ENCODE measurements around the gene HS6ST1.
"Not testable (repeated sequence)": the region's sequence is repeated elsewhere in the genome, so short reads cannot be mapped to it uniquely, and the experiment has no call there.

HS6ST1 gene

DNA sequence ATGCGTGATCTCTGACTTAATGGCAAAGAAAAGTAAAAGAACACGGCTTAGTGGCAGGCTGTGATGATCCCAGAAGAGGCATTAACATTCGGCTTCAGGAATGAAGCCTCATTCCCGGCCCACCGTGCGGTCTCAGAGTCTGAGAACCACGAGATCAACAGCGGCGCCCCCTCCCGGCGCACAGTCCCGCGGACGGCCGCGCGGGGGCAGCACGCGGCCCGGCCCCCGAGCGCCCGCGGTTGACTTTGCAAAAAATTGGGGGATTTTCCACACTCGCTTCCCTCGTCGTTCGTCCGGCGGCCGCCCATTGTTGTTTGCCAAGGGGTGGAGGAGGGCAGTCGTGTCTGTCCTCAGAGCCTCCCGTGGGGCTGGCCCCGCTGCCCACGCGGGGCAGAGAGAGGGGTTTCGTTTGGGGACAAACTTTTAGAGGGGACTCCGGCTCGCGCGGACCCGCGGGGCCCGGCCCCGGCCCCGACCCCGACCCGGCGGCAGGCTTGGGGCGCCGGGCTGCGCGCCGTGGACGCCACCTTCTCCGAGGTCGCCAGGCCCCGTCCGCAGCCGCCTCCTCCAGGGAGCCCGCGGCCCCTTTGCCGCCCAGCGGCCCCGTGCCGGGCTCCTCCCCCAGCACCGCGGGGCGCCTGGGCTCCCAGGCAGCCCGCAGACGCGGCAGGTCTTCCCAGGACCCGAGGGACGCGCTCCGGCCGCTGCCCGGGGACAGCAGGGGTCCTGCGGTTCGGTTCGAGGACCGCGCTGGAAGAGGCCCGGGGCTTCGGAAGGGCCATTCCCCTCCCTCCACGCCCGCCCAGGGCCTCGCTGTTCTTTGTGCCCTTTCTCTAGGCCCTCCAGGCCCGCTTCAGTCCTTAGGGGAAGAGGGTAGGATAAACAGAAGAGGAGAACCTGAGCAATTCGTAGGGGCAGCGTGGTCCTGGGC is 3.4 kb upstream of the HS6ST1 start:
- peak; percentile 81 for DNase-seq

DNA sequence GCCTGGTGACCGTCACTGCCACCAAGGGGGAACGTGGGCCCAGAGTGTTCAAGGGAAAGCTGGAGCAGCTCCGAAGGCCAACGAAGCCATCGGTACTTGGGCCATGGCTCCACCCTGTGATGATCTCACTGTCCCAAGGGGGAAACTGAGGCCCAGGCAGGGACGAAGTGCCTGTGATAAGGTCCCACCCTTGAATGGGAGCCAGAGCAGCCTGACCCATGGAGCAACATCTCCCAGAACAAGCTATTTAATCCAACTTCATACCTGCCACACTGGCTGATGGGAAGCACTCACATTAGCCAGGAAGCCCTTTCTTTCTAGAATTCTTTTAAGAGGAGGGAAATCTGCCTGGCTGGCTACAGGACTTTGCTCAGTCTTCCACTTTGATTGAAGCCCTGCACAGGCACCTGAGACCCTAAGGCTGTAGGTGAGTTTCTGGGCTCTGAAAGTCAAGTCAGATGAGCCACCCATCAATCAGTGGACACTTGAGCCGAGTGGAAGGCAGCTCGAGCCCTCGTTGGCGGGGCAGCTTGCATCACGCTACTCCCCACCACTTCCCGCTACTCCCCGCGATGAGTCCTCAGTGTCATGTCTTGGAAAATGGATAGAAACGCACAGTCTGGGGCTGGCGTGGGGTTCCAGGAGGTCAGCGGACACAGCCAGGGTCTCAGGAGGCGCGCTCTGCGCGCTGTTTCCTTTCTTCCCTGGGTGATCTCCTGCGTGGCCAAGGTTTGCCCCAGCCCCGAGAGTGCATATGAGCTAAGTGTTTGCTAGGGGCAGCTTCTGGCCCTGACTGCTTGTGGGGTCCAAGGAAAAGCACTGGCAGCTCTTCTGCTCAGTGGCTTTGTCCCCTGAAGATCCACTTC is 2.5 kb upstream of the HS6ST1 start:
- DNase-seq: no peak

DNA sequence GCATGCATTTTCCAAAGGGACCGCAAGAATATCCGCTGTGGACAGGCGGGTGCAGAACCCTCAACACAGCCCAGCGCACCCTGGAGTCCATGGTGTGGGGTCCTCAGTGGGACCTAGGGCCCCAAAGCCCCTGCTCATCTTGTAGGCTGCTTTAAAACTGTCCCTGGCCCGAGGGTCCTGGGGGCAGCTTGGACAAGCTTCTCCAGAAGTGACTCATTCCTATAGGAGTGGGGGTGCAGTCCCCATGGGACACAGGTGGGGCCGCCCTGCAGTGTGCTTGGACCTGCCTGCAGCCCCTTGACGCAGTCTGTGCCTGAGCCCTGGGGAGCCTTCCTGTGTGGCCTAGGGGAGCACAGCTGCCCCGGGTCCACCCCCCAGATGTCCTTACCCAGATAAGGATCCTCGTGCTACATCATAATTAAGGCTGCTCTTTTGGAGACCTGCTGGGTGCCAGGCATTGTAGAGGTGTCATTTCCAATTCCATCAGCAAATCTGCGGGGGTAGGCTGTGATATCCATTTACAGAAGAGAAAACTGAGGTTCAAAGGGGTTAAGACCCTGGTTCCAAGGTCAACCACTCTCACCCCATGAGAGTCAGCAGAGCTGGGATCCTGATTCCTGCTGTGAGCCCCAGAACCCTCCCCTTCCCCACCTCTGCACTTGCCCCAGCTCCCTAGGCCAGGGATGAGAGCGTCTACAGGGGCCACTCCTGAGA is 1.7 kb upstream of the HS6ST1 start:
- no peak for DNase-seq

DNA sequence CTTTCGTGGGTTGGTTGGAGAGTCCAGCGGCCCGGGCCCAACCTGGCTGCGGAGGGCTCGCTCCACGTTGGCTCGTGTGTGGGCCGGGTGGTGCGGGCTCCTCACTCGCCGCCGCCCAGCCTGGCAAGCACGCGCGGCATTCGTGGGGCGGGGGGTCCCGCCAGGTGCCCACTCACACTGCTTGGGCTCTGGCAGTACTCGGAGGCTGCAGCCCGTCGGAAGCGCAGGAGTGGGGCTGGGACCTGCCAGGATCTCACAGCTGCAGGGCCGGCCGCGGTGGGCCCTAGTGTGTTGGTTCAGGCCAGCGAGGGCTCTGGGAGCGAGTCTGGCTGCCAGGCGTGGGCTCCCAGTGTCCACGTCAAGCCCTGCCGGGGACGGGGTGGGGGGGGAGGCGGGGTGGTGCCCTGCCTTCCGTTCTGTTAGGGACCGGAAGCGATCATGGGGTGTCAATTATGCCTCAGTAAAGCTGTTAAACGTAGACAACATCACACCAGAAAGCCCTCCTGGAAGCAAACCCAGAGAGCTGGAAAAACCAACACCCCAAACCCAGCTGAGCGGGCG is 1.0 kb upstream of the HS6ST1 start:
- no peak for DNase-seq

DNA sequence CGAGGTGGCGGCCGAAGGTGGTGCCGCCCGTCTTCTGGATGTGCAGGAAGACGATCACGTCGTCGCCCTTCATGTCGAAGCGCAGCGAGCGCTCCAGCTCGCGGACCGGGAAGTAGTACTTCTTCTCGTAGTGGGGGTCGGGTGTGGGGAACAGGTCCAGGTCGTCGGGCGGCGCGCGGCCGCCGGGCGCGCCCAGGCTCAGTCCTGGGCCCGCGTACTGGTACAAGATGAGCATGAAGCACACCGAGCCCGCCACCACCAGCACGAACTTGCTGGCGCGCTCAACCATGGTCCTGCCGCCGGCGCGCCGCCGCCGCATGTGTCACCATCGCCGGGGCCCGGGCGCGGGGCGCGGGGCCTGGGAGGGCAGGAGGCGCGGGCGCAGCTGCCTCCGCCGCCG is 423 bp downstream of the HS6ST1 start:
- DNase-seq: not testable (repeated sequence)

DNA sequence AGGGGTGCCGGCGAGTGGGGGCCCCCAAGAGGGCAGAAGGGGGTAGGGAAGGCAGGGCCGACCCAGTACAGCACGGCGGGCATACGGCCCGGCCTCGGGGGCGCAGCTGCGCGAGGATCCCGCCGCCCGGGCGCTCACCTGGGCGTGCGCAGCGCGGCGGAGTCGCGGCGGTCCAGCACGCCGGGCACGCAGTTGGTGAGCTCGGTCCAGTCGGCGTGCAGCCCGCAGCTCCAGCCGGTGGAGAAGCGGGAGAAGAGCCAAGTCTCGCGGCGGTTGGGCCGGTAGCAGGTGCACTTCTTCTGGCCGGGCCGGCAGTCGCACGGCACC is 806 bp downstream of the HS6ST1 start:
- DNase-seq: not testable (repeated sequence)

DNA sequence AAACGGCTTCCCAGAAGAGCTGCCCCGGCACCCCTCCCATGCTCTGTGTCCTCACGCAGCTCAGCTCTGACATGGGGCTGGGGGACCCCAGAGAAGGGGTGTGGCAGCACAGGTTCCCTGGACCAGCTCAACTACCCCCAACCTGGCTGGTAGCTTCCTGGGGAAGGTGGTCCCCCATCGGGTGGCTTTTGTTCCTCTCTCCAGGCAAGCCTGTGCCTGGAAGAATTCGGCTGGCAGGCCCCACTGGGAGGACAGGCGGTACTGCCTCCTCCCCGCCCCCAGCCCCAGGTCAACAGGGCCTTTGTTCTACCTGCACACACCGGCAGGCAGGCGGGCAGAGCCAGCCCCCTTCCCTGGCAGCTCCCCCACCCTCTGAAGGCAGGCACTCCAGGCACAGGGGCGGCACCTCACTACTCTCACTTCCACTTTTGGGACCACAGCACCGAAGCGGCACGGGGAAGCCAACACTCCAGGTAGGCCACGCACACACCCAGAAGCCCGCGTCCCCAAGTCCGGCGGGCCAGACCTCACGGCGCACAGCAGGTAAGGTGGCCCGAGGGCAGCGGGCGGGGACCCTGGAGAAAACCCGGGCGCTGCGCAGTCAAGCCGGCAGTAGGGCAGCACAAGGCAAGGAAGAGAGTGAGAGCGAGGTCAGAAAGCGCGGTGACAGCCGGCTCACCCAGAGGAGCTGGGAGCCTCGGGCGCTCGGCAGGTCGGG is 1.3 kb downstream of the HS6ST1 start:
- DNase-seq: peak; percentile 44

DNA sequence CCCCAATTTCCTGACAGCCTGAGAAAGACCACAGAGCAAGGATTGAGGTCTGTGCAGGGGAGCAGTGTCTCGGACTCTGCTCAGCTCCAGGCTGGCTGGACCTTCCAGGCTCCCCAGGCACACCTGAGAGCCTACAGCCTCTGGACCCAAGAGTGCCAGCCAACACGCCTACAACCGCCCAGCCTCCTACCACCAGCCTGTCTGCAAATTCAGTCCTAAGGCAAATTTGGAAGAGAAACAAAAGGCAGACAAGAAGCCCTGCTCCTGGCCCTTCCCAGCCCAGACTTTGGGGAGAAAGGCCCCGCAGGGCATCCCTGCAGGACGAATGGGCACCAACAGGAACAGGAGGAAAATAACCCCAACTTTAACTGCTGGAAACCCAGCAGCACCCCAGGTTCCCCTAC is 1.9 kb downstream of the HS6ST1 start:
- DNase-seq: no peak

DNA sequence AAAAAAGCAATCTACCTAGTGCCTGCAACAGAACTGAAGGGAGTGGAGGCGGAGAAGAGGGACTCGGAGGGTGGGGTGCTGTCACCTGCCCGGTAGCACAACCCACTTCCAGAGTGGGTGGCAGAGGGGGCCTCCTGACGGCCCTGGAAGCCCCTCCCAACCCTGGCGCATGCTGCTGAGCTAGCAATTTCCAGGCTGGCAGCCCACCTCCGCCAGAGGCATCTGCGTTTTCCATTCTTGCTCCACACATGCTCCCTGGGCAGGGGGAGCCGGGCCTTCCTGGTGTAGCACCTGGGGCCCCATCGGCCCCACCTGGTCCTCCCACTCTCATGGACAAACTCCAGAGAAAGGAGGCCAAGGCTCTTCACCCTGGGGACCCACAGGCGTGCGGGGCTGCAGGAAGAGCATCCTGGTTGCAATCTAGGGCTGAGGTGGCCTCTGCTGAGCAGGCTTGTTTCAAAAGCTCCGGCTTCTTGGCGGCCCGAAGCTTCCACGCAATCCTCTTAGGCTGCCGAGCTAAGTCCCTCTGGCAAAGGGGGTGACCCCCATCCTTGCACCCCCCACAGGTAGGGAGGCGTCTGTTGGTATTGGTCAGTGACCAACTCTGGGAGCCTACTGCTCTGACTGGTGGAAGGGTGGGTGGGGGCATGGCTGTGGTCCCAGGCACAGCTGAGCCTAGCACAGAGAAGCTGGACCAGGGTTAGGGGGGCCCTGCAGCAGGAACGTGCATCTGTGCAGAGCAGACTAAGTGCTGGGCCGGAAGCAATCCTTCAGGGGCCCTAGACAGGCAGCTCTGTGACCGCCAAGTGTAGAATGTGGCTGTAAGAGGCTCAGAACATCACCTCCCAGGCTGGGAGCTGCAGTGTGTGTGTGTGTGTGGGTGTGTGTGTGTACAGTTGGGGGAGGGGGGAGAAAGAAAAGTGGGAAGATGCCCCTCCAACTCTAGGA is 2.6 kb downstream of the HS6ST1 start:
- DNase-seq: no peak

DNA sequence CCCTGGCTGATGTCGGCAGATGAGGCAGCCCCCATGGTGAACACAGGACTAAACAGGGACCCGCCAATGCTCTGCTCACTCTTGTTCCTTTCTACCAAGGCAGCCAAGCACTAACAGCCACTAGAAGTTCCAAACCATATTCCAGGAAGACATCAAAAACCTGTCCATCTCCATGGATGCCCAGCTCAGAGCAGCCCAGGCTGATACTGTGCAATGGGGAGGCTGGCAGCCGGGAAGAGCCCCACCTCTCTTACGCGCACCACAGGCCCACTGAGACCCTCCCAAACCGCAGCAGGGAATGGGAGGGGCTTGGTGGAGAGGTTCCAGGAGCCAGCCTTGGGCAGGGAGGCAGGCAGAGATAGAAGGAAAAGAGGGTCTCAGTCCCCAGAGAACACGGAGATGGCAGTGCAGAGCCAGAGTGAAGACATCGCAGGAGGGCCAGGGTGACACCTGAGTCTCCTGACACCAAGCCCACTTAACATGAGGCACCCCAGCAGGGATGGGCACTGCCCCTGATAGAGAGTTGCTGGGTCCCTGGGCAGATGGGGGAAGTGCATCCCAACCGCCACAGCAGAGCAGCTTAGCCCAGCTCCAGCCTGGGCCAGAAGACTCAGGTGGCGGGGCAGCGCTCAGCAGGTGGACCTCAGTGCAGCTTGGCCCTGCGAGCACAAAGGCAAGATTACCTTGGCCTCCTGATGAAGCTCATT is 3.4 kb downstream of the HS6ST1 start:
- peak; percentile 33 for DNase-seq

DNA sequence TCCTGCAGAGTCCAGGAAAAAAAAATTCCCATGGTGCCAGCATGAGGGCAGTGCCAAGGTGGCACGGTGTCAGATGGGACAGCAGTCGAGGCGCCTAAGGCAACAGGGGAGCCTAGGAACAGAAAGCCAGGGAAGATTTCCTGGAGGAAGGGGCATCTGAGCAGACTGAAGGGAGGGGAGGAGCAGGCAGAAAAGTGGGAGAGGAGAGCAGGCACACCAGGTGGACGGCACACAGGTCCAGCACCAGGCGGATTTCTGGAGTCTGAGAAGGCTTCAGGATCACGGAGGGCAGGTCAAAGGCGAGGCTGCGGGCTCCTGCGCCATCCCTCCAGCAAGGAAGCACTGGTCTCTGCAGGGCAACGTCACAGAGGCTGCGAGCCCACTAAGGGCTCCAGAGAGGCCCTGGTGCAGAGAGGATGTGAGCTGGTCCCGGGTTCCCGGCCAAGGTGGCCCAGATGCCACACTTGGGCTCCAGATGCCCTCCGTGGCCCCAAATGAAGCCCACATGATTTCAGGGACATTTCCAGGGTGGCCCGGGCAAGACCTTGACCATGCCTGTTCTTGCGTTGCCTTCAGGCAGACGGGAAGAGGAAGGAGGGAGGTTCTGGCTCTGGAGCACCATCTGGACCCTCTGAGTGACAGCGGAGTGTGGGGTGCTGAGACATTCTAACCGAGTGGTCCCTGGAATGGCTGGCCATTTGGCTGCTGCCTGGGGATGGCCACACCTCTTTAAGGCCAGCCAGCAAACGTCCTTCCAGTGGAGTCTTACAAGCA is 4.1 kb downstream of the HS6ST1 start:
- DNase-seq: no peak

DNA sequence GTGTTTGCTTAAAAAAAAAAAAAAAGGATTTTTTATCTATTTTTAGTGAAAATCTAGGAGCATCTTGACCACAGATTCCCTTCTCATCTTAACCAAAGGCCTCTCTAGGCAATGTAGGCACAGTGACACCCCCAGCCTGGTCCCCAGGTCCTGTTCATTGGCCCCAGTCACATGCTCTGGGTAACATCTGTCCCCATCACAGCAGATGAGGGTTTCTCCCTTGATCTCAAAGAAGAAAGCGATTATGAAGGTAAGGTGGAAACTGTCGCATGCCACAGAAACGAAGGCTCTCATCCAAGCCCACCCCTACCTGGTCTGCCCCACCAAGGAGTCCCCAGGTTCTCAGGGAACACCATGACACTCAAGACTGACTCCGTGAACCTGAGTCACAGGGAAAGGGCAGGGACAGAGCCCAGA is 4.7 kb downstream of the HS6ST1 start:
- DNase-seq: no peak

DNA sequence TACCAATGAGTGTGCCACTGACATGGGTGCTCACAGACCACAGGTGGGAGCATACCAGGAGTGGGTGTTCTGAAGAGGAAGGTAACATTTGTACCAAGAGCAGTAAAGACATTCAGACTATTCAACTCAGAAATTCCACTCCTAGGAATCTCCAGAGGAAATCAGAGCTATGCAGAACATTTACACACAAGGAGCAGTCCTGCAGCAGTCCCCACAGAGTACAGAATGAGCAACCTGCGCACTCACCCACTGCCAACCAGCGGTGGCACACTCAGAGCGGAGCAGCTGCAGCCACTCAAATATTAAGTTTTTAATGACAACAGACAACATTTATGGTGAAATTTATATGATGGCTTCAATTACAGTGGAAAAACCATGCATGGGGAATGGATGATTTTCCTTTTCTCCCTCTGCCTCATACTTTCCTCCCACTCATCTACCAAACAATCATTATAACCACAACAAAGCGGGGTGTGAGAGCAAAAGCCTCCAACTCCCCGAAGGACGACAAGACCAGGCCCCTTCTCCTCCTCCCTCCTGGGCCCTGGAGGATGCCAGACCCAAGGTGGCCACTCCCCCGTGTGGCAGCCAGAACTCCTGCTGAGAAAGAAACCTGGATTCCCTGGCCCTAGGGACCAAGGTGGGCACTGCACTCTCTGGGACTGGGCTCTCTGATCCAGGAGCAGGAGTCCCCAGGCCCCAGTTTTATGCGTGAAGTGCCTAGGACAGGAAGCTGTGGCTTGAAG is 5.4 kb downstream of the HS6ST1 start:
- no peak for DNase-seq

DNA sequence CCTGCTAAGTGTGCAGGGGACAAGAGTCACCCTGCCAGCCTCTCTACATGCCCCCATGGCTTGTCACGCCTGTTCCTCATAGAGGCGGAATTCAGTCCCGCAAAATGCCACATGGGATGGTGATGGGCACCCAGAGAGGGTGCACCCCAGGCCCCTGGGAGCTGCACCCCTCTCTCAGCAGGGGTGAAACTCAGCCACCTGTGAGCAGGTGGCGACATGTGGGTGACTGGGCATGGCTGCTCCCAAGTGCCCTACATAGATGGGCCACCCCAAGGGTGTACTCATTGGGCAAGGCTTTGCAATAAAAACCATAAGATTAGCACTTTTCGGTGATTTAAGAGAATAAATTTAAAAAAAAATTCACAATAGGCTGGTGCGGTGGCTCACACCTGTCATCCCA is 6.3 kb downstream of the HS6ST1 start:
- DNase-seq: no peak

DNA sequence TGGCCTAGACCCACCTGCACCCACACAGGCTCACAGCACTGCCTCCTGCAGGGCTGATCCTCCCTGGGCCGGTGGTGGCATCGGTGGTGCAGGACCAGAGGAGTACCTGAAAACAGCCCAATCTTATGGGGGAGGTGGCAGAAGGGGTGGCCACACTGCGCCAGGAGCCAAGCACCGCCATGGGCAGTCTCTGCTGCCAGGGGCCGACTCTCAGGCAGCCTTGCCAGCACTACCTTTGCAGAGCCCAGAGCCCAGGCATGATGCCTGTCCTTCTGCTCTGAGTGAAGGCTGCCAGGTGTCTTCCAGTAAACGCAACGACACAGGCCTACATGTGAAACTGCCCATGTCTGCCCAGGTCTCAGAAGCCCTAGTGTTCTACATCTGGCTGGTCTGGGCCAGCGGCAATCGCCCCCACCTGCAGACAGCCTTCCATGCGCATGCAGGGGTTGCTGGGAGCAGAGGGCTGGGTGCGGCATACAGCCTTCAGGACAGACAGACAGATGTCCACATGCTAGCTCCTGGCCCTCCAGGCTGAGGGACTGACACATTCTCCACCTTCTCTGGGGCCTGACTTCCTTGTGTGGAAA is 6.8 kb downstream of the HS6ST1 start:
- no peak for DNase-seq

DNA sequence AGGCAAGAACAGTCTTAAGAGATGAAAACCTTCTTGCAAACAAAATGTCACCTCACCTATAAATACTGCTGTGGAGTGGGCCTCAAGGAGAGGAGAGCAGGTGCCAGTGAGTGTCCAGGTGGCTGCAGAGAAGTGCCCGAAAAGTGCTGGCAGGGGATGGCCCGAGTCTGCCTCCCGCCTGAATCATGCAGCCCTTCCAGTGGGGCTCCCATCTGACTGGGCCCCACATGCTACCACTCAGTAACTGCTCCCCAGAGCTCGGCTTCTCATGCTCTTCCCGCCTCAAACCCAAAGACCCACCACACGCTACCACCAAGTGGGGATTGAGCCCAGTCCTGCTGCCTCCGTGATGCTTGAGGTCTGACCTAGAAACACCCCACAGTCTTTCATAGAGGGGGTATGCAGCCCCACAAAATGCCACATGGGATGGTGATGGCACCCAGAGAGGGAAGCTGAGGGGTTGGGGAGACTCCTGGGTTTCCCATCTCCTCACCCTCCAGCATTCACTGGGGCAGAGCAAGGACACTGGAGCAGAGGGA is 7.4 kb downstream of the HS6ST1 start:
- no peak for DNase-seq

DNA sequence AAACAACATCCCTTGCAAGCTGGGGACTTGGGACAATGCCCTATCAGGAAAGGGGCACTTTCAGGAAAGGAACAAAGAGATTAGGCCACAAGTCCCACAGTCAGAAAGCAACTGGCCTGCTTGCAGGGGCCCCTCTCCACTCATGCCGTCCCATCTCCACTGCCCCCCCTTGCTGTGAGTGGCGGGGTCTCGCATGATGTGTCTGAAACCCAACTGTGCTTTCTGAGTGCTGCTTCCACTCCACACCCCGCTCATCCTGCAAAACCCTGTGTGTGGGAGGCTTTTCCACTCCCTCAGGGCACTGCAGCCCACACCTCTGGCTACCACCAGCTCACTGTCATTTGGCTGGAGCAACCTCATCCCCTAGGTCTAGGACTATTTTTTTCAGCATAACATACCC is 7.9 kb downstream of the HS6ST1 start:
- DNase-seq: no peak

DNA sequence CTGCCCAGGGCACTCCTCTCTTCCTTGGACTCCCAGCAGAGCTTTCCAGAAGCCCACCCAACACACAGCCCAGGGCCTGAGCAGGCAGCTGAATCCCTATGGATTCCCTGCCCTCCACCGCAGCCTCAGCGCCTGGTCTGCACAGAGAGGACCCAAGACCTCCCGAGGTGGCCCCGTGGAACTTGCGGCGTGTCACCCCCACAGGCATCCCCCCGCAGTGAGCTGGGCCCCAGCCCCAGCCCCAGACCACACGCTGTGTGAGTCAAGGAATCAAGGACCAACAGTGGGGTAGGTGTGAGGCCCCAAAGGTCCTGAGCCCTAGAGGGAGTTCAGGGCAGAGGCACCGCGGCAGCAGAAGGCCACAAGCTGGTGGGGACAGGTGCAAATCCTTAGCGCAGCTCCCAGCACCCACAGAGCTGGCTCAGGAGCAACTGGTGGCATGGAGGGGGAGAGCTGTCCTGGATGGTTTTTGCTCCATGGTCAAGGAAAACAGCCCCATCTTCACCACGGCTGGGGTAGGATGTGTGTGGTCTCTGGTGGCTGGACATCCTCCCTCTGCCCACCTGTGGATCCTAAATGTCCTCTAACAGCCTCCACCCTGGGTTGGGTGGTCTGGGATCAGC is 8.5 kb downstream of the HS6ST1 start:
- no peak for DNase-seq
